Endothelial cell of umbilical vein (primary cell): ENCODE results near the gene TXLNA.
"Not testable (repeated sequence)": the region's sequence is repeated elsewhere in the genome, so short reads cannot be mapped to it uniquely, and the experiment has no call there.

ENCODE experiments used
- EZH2 ChIP-seq: IDR thresholded peaks from 2 replicates; pipeline ENCODE4 v1.6.1; 2012; ENCODE audit warnings: borderline replicate concordance, low read depth, mild to moderate bottlenecking, moderate library complexity, low read length, inconsistent platforms; ENCODE audit not compliant: severe bottlenecking
- POLR2A ChIP-seq: IDR thresholded peaks from 2 replicates; pipeline ENCODE4 v1.6.1; 2012; ENCODE audit warnings: low read depth, mild to moderate bottlenecking, control low read depth, low read length
- POLR2AphosphoS5 ChIP-seq: IDR thresholded peaks from 2 replicates; pipeline ENCODE4 v1.6.1; 2012; ENCODE audit warnings: low read depth, mild to moderate bottlenecking, control low read depth, low read length, moderate library complexity; ENCODE audit not compliant: insufficient read depth

- not testable (repeated sequence) for TF ChIP-seq POLR2AphosphoS5, POLR2A, EZH2
These were observed 13.8 kb upstream of the TXLNA start for GRCh38 chr1:32165633-32166032.
